Upper lobe of right lung (tissue), 1 donor: Measurements from ENCODE around the gene SIRPA. TPM values are rescaled to one million over a fixed set of nuclear protein-coding genes. Genes with fewer than 3 reads are reported as not detected.
"Not testable (repeated sequence)": the region's sequence is repeated elsewhere in the genome, so short reads cannot be mapped to it uniquely, and the experiment has no call there.

Experiments
- ATAC-seq: fragments of 200-7000 bp; cut with Tn5 transposase; one replicate; pipeline ENCODE4 v1.9.1; 2020; ENCODE audit warnings: mild to moderate bottlenecking, moderate library complexity
- DNase-seq: peaks from one replicate; pipeline ENCODE4 v3.0.0-alpha.2; 2020
- H3K27ac ChIP-seq: fragments of 200-600 bp; one replicate; pipeline ENCODE4 v1.8.0; 2022
- H3K27me3 ChIP-seq: fragments of 200-600 bp; one replicate; pipeline ENCODE4 v1.8.0; 2022; ENCODE audit warnings: mild to moderate bottlenecking
- H3K36me3 ChIP-seq: fragments of 200-600 bp; one replicate; pipeline ENCODE4 v1.8.0; 2022
- H3K4me1 ChIP-seq: fragments of 200-600 bp; one replicate; pipeline ENCODE4 v1.8.0; 2022
- H3K4me3 ChIP-seq: fragments of 200-600 bp; one replicate; pipeline ENCODE4 v1.8.0; 2022; ENCODE audit warnings: mild to moderate bottlenecking
- H3K9me3 ChIP-seq: fragments of 200-600 bp; one replicate; pipeline ENCODE4 v1.8.0; 2022
- CTCF ChIP-seq: fragments of 200-600 bp; IDR thresholded peaks from one replicate; pipeline ENCODE4 v1.8.0; 2022; ENCODE audit warnings: antibody characterized with exemption
- intact Hi-C: fragments of 100-400 bp; cut with DNase I; formaldehyde crosslinking; loops from one replicate; pipeline ENCODE4 v1.11.0; 2022
- total RNA-seq: library from RNA; stranded (reverse); fragmentation: NEBNext Ultra II Directional; extraction: Animal tissue kit (Norgen Biotek cat#: 25700); gene quantifications from one replicate; pipeline ENCODE4 v1.2.1, GENCODE V29; 2021
- donor health status: DM: no; HTN: yes; CAD: no; lungs with severe emphysema.

The SIRPA gene
- total RNA-seq, 1 donor from 2014 or later = 93.8 TPM

DNA sequence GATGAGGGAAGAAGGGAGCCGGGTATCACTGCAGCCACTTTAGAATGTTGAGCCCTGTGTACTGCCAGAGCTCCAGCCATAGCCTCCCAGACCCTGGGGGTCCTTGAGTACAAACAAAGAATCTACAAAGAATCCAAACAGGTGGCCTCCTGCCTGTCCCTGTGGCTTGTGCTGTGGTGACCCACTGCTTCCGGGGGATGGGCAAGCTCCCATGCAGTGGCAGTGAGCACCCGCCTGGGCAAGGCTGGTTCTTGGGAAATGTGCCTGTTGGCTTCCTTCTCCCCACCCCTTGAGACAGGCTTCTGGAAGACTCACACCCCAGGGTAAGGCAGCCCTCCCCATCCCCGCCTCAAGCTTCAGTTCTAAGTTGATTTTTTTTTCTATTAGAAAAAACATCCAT lies 13.9 kb downstream of the SIRPA start:
- ATAC-seq = no peak
- intact Hi-C loops = no loop called here
- Histone ChIP-seq H3K4me1 (no peaks in the 10 kb centered on the region), H3K36me3 (no peaks in the 10 kb centered on the region), H3K9me3 (no peaks in the 10 kb centered on the region), H3K27me3 (no peaks in the 10 kb centered on the region), H3K27ac (no peak overlapping the region), H3K4me3 (no peak overlapping the region)
- TF ChIP-seq CTCF = no peak
- DNase-seq = no peak

- intact Hi-C loops = no loop called here
- peak; percentile 48 for DNase-seq
- Histone ChIP-seq H3K9me3 (no peaks in the 10 kb centered on the region), H3K36me3 (peaks cover 19% of the 10 kb centered on the region), H3K4me1 (no peaks in the 10 kb centered on the region), H3K4me3 (no peak overlapping the region), H3K27me3 (no peaks in the 10 kb centered on the region), H3K27ac (no peak overlapping the region)
- TF ChIP-seq CTCF = no peak
- ATAC-seq = no peak
Measured at GRCh38 chr20:1911536-1911935, 16.3 kb downstream of the SIRPA start.

GRCh38 chr20:1912053-1912452 lies 16.8 kb downstream of the SIRPA start:
- no peak for TF ChIP-seq CTCF
- H3K9me3 ChIP-seq = no peaks in the 10 kb centered on the region
- no peaks in the 10 kb centered on the region for H3K27me3 ChIP-seq
- ATAC-seq = no peak
- no peak overlapping the region for H3K27ac ChIP-seq
- H3K36me3 ChIP-seq = peaks cover 24% of the 10 kb centered on the region
- H3K4me1 ChIP-seq = no peaks in the 10 kb centered on the region
- intact Hi-C loops = no loop called here
- DNase-seq = peak; percentile 29
- H3K4me3 ChIP-seq = no peak overlapping the region

DNA sequence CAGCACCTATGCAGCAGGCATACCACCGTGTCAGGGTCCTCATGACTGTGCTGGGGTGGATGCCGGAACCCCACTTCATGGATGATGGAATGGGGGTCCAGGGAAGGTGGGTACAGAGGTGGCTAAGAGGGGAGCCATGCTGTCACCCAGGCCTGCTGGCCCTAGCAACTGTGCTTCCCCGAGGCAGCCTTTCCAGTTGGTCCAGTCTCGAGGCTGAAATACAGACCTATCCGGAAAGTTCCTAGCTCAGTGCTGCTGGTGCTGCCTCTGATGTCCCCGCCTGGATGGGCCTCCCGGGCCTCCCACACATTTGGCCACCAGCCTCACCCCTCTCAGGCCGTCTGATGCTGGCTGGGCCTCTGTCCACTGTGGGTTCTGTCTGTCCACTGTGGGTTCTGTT lies 17.4 kb downstream of the SIRPA start:
- ATAC-seq = no peak
- no peaks in the 10 kb centered on the region for H3K4me1 ChIP-seq
- peak; percentile 37 for DNase-seq

GRCh38 chr20:1915233-1915632 lies 20.0 kb downstream of the SIRPA start:
- H3K27ac ChIP-seq, H3K4me1 ChIP-seq, ATAC-seq, H3K4me3 ChIP-seq, H3K9me3 ChIP-seq, H3K27me3 ChIP-seq, intact Hi-C loops, DNase-seq: not testable (repeated sequence)
- peaks cover 39% of the 10 kb centered on the region for H3K36me3 ChIP-seq

More for the DNA sequence above, 17.4 kb downstream of the SIRPA start:
- H3K4me3 ChIP-seq = no peak overlapping the region
- no peaks in the 10 kb centered on the region for H3K27me3 ChIP-seq
- H3K27ac ChIP-seq = no peak overlapping the region
- peaks cover 26% of the 10 kb centered on the region for H3K36me3 ChIP-seq
- H3K9me3 ChIP-seq = no peaks in the 10 kb centered on the region
- intact Hi-C loops = no loop called here
- no peak for TF ChIP-seq CTCF

DNA sequence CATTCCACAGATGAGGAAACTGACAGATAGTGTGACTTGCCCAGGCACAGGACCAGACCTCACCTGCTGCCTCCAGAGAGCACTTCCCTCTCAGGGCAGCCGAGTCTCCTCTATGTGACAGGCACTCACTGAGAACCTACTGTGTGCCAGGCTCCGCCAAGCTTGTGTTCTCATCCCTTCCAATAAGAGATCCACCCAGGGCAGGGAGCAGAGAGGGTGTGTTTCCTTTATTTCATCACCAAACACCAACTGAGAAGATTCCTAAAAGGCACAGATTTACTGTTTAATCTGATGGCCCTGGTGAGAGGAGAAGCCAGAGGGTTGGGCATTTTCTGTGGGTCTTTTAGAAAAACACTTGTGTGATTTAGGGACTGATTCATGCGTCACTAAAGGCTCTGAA lies 20.5 kb downstream of the SIRPA start:
- Histone ChIP-seq H3K9me3 (no peaks in the 10 kb centered on the region), H3K27ac (no peak overlapping the region), H3K36me3 (peaks cover 39% of the 10 kb centered on the region), H3K4me1 (no peaks in the 10 kb centered on the region), H3K4me3 (no peak overlapping the region), H3K27me3 (no peaks in the 10 kb centered on the region)
- ATAC-seq (no peak), DNase-seq (no peak)
- intact Hi-C loops = no loop called here
- no peak for TF ChIP-seq CTCF
